Fibroblast of upper back skin (primary cell): ENCODE results near the gene TMEM245.
"Not testable (repeated sequence)": the region's sequence is repeated elsewhere in the genome, so short reads cannot be mapped to it uniquely, and the experiment has no call there.

Experiments
- DNase-seq: peaks from one replicate; pipeline ENCODE4 v3.0.0-alpha.2; 2013

Gene TMEM245

DNA sequence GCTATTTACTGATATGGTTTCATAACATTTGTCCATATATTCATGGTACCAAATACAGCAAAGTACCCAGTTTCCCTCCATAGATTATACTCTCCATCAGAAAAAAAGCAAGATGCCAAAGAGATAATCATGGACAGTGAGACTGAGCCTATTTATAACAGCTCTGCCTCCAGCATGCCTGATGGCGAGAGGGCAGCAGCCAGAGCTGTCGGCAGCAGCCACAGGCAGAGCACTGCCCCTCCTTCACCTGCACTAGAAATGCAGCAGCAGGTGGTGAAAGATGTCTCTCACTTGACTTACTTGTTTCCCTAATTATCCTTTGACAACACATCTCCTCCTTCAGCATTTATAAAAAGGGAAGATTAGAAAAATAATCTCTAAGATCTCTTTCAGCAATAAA is 138.9 kb downstream of the TMEM245 start:
- no peak for DNase-seq

- no peak for DNase-seq
These were observed 141.5 kb downstream of the TMEM245 start for GRCh38 chr9:108978205-108978604.

GRCh38 chr9:108973895-108974294 is 145.9 kb downstream of the TMEM245 start:
- no peak for DNase-seq

GRCh38 chr9:108972626-108973209 is 147.0 kb downstream of the TMEM245 start:
- DNase-seq = no peak

GRCh38 chr9:108972186-108972585 is 147.6 kb downstream of the TMEM245 start:
- DNase-seq = no peak

GRCh38 chr9:108971392-108971791 is 148.4 kb downstream of the TMEM245 start:
- DNase-seq = not testable (repeated sequence)

GRCh38 chr9:108967916-108968315 is 151.8 kb downstream of the TMEM245 start:
- no peak for DNase-seq
